Superior temporal gyrus (tissue), 1 donor: ENCODE data around the gene THOP1.

Source experiments
- DNase-seq: peaks from one replicate; pipeline ENCODE4 v3.0.0-alpha.2; 2016; ENCODE audit errors: extremely low spot score

The THOP1 gene

DNA sequence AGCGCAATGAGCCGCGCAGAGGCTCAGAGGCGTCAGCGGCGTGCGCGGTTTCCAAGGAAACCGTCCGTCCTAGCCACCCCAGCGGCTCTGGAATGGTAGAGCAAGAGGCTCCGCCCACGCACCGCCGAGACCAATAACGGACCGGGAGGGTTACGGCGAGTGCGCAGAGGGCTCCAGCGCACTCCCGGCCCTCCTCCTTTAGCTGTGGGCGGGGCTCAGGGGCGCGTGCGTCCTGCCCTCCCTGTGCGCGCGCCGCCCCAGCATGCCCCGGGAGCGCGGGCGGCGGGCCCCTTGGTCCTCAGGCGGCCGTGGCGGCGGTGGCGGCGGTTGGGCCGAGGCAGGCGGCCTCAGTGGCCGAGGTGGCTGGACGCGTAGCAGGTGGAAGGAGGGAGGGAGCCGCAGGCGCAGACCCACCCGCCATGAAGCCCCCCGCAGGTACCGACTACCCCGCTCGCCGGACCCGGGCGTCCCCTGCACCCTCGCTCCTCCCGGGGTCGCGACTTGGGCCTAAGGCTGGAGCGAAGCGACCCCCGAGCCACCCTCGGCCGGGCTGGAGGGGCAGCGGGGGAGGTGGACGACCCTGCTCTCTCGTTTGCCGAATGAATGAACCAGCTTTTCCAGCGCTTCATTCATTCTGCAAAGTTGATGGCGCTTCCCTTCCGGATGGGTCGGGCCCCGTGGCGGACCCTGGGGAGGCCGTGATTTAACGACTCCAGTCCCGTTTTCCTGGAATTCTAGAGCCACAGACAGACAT lies at the start of gene THOP1:
TSS of gene THOP1 (plus strand) at position 260 of the 754 bp plus-strand sequence. CDS start at position 420, 160 bp downstream.
- DNase-seq: peak; percentile 99

DNA sequence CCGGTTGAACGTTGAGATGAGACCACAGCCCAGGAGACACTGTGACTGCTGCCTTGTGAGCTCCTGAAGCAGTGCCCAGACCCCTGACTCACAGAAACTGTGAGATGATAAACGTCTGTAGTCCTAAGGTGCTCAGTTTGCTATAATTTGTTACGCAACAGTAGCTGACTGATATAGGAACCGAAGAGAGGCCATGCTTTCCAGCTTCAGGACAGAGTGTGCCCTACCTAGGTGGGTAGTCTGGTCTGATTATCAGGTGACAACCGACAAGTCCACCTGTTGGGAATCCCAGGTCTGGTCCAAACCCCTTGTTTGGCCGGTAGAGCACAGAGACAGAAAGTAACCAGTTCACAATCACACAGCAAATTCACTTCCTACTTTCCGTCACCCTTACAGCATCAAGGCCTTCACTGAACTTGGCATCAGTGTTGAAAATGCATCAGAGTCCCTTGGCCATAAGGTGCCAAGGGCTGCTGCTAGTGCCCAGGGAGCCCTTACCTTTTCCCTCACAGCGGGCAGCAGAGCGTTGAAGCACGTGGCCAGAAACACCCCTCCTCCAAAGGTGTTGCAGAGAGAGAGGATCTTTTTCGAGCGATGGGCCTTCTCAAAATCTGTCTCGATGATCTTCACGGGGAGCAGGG lies 48.6 kb upstream of the THOP1 start:
- DNase-seq: no peak

DNA sequence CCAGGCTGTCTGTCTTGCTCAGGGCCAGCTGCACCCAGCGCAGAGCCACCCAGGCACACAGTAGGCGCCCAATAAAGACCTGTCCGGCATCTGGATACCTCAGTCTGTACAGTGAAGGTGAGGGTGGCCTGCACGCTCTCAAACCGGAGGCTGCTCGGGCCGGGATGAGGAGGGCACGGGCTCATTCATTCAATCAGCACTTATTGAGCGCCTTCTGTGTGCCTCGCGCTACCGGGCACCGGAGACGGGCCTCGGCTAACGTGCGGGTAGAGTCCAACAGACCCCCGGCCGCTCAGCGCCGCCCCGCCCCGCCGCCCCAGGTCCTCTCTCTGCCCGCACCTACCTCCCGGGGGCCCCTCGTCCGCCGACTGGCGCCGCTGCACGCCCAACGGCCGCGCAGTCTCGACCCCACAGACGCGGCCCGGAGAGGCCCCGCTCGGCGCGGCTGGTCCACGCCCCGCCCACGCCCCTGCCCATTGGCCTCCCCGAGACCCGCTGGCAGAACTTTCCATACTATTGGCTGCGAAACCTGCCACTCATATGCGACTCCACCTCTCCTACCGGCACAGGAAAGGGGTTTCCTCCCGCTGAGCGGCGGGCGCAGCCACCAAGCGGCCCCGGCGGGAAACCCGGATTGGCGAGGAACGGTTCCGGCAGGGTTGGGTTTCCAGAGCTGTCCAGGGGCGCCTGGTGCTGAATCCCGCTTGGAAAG lies 45.5 kb upstream of the THOP1 start, which contains the start of gene SLC39A3:
TSS of gene SLC39A3 (minus strand) at position 416 of the 712 bp plus-strand sequence. CDS start 2,760 bp downstream, outside the sequence.
- DNase-seq: peak; percentile 98

DNA sequence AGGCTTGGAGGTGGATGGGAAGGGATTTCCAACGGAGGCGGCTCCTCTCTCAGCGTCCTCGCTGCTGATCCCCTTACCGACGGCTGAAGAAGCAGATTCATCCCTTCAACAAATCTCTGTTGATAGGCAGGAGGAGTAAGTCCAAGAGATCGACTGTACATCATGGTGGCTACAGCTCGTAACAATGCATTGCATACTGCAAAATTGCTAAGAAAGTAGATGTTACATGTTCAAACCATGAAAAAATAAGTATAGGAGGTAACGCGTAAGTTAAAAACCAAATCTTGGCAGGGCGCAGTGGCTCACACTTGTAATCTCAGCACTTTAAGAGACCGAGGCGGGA lies 45.0 kb upstream of the THOP1 start:
- no peak for DNase-seq

DNA sequence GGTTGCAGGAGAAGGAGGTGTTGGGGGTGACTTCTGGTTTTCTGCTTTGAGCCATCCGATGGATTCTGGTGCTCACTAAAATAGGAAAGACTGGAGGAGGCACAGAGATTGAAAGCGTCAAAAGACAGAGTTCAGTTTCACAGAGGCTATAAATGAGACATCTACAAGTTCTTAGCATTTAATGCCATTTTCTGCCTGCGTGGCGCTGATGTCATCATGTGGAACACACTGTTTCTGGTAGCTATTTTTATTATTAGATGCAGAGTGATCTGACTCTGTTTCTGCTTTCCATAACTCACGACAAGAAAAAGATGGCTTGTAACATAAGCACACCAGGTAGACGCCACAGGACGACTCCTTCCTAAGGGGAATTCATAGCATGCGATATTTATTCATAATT lies 42.2 kb upstream of the THOP1 start:
- DNase-seq: peak; percentile 68

DNA sequence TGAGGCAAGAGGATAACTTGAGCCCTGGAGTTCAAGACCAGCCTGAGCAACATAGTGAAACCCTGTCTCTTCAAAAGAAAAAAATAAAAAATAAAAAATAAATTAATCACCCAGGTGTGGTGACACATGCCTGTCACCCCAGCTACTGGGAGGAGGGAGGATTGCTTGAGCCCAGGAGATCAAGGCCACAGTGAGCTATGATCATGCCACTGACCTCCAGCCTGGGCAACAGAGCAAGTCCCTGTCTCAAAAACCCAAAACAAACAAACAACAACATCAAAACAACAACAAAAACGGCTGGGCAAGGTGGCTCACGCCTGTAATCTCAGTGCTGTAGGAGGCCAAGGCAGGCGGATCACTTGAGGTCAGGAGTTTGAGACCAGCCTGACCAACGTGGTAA lies 41.2 kb upstream of the THOP1 start:
- DNase-seq: no peak

DNA sequence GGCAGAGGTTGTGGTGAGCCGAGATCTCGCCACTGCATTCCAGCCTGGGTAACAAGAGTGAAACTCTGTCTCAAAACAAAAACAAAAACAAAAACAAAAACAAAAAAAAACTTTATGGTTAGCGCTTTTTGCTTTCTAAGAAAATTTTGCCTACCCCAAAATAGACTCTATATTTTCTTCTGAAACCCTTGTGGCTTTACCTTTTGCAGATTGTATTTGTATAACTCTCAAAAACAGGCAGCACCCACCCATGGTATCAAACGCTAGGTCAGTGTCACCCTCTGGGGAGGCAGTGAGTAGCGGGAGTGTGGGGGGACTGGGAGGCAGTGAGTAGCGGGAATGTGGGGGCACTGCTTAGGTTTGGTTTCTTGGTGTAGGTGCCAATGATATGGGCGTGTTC lies 38.0 kb upstream of the THOP1 start:
- no peak for DNase-seq

DNA sequence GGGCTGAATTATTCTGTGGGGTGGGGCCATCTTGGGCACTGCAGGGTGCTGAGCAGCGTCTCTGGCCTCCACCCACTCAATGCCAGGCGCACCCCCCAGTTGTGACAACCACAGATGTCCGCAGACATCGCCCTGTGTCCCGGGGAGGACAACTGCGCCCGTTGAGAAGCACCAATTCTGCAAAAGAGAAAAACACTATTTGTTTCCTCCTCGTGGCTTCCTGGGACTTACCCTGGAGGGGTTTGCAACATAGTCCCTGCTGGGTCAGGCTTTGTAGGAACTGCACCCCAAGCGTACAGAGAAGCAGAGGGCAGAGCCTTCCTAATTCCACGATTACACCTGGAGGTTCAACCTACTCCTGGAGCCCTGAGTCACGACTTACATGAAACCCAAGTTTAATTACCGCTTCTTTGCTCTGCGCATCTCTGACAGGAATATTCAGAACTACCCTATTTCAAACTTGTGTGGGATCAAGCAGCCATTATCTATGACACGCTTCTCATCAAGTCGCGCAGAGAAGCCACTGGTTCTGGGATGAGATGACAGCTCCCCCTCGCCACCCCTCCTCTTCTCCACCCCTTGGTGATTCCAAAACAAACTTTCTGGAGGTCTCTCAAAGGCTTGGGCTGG lies 34.4 kb upstream of the THOP1 start:
- no peak for DNase-seq

DNA sequence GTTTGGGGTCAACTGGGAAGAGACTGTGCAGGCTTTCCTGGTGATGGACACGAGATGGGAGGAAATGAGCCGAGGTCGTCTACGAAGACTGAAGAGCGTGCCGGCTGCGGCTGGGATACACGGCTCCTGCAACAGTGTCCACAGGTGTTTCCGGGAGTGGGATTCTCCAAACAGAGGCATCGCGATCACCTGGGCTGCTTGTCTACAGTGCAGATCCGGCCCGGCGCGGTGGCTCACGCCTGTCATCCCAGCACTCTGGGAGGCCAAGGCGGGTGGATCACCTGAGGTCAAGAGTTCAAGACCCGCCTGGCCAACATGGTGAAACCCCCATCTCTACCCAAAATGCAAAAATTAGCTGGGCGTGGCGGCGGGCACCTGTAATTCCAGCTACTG lies 33.9 kb upstream of the THOP1 start:
- DNase-seq: no peak

DNA sequence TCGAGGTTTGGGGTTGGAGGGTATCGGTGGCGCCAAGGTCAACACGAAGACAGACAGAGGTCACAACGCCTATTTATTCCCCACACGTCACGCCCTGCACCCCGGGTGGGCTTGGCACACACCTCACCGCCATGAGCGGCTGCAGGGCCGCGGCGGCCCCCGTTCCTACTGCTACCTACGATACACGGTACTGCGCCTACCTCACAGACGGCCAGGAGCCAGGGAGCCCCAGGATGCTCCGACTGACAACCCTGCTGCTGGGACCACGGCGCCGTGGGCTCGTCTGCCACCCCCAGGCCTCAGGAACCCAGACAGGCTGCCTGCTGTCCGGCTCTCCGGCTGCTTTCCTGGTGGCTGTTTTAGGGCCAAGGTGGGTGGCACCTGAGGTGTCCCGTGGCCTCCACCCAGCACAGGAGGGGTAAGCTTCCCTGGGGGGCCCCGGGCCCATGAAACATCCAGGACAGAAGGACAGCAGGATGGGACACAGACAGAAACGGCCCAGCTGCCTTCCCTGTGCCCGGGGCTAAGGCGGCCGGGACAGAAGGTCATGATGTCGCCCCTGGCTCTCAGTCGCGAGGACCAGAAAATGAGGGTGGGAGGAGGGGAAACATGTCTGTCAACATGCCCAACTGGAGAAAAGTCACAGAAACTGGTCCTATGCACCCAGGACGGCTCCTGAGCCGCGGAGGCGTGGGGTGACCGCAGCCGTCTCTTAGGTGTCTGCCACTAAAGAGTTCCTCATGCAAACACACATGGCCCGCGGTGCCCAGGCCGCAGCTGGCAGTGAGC lies 30.4 kb upstream of the THOP1 start:
- no peak for DNase-seq

DNA sequence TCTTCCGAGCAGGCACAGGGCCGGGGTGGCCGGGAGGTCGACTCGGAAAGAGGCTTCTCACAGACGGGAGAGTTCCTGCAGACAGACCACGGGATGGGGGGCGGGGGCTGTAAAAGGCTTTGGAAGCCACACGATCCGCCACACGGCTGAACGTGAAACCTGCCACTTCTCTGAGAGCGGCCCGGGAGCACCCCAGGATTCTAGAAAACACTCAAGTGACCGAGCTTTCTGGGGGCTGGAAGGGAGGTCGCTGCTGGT lies 29.9 kb upstream of the THOP1 start:
- no peak for DNase-seq

DNA sequence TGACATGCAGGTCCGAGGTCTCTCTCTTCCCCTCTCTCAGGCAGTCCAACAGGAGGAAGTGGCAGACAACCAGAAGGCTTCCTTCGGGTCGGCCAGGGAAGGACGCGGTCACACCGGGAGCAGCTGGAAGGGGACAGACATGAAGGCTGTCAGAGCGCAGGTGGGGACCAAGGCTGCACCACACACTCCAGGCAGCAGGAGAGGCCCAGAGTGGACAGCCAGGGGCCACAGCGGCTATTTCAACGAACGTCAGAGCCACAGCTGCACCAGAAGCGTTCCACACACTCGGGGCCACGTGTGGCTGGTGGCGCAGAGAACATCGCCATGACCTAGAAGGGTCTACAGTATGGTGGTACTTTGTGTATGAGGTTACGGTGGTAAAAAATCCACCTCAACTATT lies 29.5 kb upstream of the THOP1 start:
- no peak for DNase-seq

DNA sequence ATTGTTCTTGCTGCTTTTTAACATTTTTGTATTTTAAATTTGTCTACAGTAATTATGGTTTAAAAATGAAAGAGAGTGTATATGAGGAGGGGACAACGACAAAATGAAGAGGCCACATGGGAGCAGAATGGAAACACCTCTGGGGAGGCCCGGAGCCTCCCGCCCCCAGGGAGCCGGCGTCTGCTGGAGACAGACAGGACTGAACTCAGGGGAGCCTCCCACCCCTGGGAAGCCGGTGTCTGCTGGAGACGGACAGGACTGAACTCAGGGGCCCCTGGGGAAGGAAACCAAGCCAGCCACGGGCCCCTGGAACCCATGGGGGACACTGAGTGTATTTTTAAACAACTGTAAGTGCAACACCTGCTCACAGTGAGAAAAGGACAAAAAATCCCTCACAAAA lies 28.8 kb upstream of the THOP1 start:
- DNase-seq: no peak

DNA sequence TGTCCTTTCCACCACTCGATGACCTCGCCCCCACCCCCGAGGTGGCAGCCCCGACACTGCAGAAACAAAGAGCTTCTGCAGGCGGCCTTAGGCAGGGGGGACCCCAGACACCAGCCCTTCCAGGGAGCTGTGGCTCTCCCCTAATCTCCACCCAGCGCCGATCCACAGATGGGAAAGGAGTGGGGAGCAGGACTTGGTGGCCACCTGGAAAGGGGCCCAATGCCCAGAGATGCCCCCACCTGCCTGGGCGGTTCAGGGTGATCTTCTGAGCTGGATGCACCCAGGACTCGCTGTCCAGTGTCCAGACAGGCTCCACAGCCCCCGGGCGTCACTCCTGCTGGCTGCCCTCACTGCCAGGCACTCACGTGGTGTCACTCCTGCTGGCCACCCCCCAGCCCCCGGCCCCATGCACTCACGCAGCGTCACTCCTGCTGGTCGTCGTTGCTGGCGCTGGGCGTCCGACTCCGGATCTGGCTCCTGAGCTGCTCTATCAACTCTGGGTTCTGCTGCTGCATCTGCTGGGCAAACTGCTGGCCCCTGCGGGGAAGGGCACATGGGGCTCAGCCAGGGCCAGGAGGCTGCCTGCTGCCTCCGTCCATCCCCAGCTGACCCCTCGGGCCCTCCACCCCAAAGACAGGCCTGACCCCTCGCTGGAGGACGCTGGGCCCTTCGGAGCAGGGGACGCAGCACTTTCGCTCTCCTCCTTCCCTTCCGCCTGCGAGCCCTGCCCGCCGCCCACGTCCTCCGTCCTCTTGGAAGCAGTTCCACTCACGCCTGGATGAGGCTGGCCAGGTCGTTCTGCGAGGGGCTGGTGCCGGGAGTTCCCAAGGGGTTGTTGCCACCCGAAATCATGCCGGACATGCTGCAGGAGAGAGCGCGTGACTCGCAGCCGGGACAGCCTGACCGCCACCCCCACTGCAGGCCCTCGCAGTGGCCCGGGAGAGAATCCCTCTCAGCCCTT lies 28.1 kb upstream of the THOP1 start:
- no peak for DNase-seq

DNA sequence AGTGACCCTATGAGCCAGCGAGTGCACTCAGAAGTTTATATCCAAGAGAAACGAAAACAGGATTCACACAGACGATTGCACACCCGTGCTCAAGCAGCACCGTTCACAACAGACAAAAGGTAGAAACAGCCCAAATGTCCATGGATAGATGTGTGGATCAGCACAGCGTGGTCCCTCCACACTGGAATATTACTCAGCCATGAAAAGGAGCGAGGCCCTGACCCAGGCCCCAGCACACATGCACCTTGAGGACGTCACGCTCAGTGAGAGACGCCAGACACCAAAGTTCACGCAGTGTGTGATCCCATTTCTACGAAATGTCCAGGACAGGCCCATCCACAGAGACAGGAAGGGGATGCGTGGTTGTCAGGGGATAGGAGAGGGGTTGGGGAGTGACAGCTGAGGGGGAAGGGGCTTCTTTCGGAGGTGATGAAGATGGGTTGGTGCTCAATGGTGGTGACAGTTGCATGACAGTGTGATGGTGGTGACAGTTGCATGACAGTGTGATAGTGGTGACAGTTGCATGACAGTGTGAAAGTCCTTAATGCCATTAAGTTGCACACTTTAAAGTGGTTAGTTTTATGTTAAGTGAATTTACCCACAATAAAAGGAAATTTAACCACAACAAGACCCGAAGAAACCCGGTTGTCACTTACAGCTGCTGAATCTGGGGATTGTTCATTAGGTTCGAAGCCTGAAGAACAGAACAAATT lies 26.5 kb upstream of the THOP1 start:
- no peak for DNase-seq

DNA sequence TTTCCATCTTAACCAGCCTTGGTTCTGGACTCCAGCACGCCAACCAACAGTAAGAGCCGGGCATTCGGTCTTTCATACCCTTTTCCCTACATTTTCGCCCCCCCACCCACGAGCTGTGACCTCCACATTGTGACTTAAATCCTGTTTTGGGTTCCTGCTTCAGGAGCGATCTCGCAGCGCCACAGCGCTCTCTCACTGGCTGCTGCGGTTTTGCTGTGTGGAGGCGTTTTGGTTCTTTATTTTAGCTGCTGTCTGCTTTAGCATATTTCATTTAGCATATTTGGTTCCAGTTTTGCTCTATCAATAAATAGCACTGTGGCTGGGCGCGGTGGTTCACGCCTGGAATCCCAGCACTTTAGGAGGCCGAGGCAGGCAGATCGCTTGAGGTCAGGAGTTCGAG lies 25.9 kb upstream of the THOP1 start:
- no peak for DNase-seq

DNA sequence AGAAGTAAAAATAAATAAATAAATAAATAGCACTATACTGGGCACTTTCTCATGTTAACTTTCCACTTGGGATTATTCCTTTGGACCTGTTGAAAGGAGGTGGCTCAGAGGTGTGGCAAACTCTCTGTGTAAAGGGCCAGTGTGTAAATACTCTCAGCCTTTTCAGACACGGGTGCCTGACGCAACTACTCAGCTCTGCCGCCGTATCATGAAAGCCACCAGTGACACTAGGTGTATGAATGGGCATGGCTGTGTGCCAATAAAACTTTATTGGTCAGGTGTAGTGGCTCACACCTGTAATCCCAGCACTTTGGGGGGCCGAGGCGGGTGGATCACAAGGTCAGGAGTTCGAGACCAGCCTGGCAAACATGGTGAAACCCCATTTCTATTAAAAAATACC lies 25.3 kb upstream of the THOP1 start:
- no peak for DNase-seq

DNA sequence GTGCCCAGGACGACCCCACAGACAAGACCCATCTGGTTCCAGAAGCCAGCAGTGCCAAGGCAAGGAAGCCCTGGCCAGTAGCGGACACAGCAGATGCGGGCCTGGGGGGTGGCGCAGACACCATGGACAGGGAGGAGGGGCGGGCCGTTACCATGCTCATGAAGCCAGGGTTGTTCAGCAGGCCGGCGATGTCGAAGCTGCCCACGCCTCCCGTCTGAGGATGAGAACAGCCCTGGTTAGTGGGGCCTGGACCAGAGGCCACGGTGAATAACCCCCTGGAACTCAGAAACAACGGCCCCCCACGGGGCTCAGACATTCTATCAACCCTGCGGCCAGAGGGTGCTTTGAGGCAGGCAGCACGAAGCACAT lies 24.0 kb upstream of the THOP1 start:
- DNase-seq: no peak

DNA sequence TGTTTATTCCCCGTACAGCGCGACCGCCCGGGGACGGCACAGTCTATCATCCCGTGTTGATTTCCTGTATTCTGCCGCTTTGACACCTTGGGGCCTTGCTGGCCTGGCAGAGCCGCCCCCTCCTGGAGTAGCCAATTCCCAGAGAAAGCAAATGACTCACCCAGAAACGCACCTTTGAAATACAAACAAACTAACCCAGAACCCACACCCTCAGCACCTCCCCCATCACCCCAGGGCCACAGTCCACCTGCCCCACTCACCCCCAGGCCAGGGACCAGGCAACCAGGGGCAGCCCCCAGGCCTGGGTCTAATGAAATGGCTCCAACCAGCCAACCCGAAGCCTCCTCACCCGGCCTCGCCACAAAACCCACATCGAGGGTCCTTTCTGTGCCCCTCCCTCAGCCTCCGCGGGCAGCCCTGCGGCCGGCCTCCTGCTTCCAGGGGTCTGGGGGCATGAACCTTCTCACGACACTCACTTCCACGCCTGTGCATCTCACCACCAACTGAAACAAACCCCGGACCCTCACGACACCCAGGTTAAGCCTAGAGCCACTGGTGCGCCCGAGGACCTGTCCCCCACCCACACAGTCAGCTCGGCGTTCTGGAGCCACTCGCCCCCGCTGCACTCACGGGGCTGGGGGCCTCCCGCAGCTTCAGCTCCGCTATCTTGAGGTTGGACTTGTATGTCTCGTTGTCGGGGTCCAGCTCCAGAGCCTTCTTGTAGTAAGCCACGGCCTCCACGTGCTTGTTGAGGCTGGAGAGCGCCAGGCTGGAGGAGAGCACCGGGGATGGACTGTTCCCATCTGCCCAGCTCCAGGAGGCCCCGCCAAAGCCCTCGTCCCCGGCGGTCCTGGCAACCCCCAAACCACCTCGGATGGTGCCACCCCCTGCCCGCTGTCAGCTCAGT lies 23.2 kb upstream of the THOP1 start:
- no peak for DNase-seq
